Mucosa of stomach (tissue), 1 donor: Measurements from ENCODE around the gene ATOX1.
A peak's percentile ranks its signal among the peaks of the same experiment; 100 is the strongest.

Source experiments
- H3K27me3 ChIP-seq: one replicate; pipeline ENCODE4 v1.7.0; 2013; ENCODE audit warnings: mild to moderate bottlenecking, low read length; ENCODE audit not compliant: control insufficient read depth, insufficient read depth
- H3K36me3 ChIP-seq: one replicate; pipeline ENCODE4 v1.7.0; 2013; ENCODE audit warnings: low read length; ENCODE audit not compliant: control insufficient read depth, insufficient read depth
- H3K4me1 ChIP-seq: one replicate; pipeline ENCODE4 v1.7.0; 2013; ENCODE audit warnings: mild to moderate bottlenecking, low read length; ENCODE audit not compliant: control insufficient read depth, insufficient read depth
- H3K4me3 ChIP-seq: one replicate; pipeline ENCODE4 v1.7.0; 2013; ENCODE audit warnings: low read length
- H3K9ac ChIP-seq: one replicate; pipeline ENCODE4 v1.7.0; 2013; ENCODE audit warnings: mild to moderate bottlenecking, low read length, moderate library complexity
- H3K9me3 ChIP-seq: one replicate; pipeline ENCODE4 v1.7.0; 2013; ENCODE audit warnings: mild to moderate bottlenecking, low read length, moderate library complexity; ENCODE audit not compliant: control insufficient read depth
- donor health status: Pancreatic carcinoma.

Gene ATOX1

GRCh38 chr5:151780348-151780747 lies 21.9 kb upstream of the ATOX1 start:
- no peaks in the 10 kb centered on the region for H3K9me3 ChIP-seq
- no peak overlapping the region for H3K9ac ChIP-seq
- no peak overlapping the region for H3K4me3 ChIP-seq
- H3K36me3 ChIP-seq = no peaks in the 10 kb centered on the region
- H3K27me3 ChIP-seq = no peaks in the 10 kb centered on the region
- peaks cover 8% of the 10 kb centered on the region for H3K4me1 ChIP-seq

- no peaks in the 10 kb centered on the region for H3K27me3 ChIP-seq
- H3K36me3 ChIP-seq = no peaks in the 10 kb centered on the region
- H3K9ac ChIP-seq = no peak overlapping the region
- H3K4me1 ChIP-seq = peaks cover 13% of the 10 kb centered on the region
- H3K9me3 ChIP-seq = no peaks in the 10 kb centered on the region
- H3K4me3 ChIP-seq = no peak overlapping the region
Observed at GRCh38 chr5:151779531-151780125, 21.2 kb upstream of the ATOX1 start.

DNA sequence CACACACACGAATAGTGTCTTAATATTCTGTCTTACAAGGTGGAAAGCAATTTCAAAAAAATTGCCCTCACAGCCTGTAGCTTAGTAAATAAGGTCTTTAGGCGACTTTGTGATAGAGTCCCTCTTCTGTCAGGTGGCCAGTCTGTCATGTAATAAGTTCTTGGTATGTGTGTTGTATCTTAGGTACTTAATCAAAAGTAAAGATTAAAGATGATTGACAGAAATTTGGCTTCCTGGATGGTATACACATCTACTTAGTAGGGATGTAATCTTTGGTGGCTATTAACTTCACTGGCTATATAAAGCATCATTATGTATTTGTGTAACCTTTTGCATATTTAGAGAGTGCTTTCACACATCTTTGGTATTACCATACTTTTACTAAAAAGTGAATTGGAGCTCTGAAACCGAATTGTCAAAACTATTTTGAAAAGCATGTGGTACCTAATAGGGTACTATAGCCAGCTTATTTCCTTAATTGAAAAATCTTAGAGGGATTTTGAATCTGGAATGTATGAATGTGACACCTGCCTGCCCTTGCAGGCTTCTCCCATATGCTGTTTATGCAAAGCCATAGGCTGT lies 16.7 kb upstream of the ATOX1 start:
- Histone ChIP-seq H3K9ac (peak overlapping the region; percentile 11), H3K4me3 (no peak overlapping the region), H3K27me3 (no peaks in the 10 kb centered on the region), H3K9me3 (no peaks in the 10 kb centered on the region), H3K4me1 (peaks cover 29% of the 10 kb centered on the region), H3K36me3 (no peaks in the 10 kb centered on the region)

- H3K36me3 ChIP-seq = no peaks in the 10 kb centered on the region
- H3K9me3 ChIP-seq = no peaks in the 10 kb centered on the region
- no peak overlapping the region for H3K9ac ChIP-seq
- no peak overlapping the region for H3K4me3 ChIP-seq
- peaks cover 26% of the 10 kb centered on the region for H3K4me1 ChIP-seq
- no peaks in the 10 kb centered on the region for H3K27me3 ChIP-seq
Observed at GRCh38 chr5:151773951-151774350, 15.5 kb upstream of the ATOX1 start.

DNA sequence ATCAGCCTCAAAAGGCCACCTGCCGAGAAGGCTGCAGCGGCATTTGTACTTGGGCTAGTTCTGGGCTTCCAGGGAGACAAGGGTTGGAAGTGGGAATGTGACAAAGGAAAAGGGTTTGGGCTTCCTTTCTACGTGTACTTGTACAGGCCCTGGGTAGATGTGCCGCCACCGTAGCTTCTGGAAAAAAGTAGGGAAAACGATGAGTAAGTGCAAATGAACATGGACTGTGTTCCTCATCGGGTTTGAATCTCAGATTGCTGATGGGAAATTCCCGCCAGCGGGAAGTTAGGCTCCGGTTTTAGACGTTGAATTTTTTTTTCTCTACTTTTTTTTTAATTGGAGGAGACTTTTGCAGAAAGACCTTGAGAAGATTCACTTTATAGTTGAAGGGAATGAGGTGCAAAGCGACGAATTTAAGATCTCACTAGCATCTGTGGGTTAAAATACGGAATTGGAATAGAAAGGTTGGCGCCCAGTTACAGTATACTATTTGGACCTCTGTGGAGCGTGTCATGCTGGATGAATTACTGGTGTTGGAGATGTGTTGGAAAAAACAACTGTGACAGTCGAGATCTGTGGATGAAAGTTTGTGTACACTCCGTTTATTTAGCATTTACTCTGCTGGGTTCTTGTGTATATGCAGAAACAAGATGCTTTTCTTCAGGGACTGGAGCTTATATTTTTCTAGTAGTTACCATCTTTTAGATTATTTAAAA lies 14.6 kb upstream of the ATOX1 start:
- no peaks in the 10 kb centered on the region for H3K9me3 ChIP-seq
- H3K4me3 ChIP-seq = peak overlapping the region; percentile 74
- no peaks in the 10 kb centered on the region for H3K36me3 ChIP-seq
- peaks cover 26% of the 10 kb centered on the region for H3K4me1 ChIP-seq
- H3K27me3 ChIP-seq = no peaks in the 10 kb centered on the region
- peak overlapping the region; percentile 98 for H3K9ac ChIP-seq

GRCh38 chr5:151772029-151772845 lies 13.8 kb upstream of the ATOX1 start:
- peaks cover 26% of the 10 kb centered on the region for H3K4me1 ChIP-seq
- no peaks in the 10 kb centered on the region for H3K36me3 ChIP-seq
- no peaks in the 10 kb centered on the region for H3K9me3 ChIP-seq
- peak overlapping the region; percentile 98 for H3K9ac ChIP-seq
- H3K4me3 ChIP-seq = peak overlapping the region; percentile 74
- no peaks in the 10 kb centered on the region for H3K27me3 ChIP-seq

- no peaks in the 10 kb centered on the region for H3K27me3 ChIP-seq
- H3K36me3 ChIP-seq = no peaks in the 10 kb centered on the region
- H3K9me3 ChIP-seq = no peaks in the 10 kb centered on the region
- peak within 1 kb of the TSS; percentile 88 for H3K4me3 ChIP-seq
- H3K9ac ChIP-seq = peak within 1 kb of the TSS; percentile 98
- peaks cover 26% of the 10 kb centered on the region for H3K4me1 ChIP-seq
Observed at GRCh38 chr5:151771259-151772028, 13.0 kb upstream of the ATOX1 start, which contains the start of gene G3BP1. TSS of gene G3BP1 (plus strand) at chr5:151771954. CDS start at chr5:151786621, 14,667 bp downstream.

DNA sequence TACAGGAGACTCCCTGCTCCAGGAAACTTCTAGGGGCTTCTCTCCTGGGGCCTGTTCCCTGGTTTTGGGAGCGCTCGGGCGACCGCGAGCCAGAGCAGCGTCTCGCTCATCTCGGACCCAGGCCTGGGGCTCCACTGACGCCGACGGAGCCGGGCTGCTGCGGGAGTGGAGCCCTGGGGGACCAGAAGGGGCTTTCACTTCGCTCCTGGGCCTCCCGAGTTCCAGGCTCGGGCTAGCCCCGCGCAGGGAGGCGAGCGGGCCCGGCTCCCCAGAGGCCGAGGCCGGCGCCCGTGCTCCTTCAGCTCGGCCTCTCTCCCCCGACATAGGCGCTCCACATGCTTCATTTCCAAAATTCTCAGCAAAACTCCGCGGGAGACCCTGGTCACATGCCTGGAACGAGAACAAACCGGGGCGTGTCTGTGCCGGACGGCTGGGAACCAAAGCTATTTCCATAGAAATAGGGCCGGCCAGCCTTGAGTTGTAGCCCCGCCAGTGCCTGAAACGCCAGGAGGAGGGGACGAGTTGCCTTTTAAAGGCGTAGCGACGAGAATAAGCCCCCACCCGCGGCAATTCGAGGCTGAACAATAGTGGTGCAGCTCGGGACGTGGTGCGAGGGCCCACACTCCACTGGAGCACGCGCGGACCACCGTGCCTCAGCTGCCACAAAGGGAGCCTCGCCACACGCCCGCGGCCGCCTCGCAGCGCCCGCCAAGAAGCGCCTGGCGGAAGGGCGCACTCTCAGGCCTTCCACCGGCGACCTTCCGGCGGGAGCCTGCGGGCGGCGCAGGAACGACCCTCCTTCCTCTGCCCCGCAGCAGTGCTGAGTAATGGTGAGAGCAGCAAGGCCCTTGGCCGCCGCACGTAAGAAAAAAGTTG lies 12.2 kb upstream of the ATOX1 start:
- Histone ChIP-seq H3K9me3 (no peaks in the 10 kb centered on the region), H3K36me3 (no peaks in the 10 kb centered on the region), H3K9ac (peak overlapping the region; percentile 98), H3K4me1 (peaks cover 26% of the 10 kb centered on the region), H3K27me3 (no peaks in the 10 kb centered on the region), H3K4me3 (peak overlapping the region; percentile 88)

- Histone ChIP-seq H3K36me3 (no peaks in the 10 kb centered on the region), H3K9ac (no peak overlapping the region), H3K4me1 (peaks cover 7% of the 10 kb centered on the region), H3K4me3 (no peak overlapping the region), H3K9me3 (no peaks in the 10 kb centered on the region), H3K27me3 (no peaks in the 10 kb centered on the region)
Observed at GRCh38 chr5:151766975-151767374, 8.5 kb upstream of the ATOX1 start.

DNA sequence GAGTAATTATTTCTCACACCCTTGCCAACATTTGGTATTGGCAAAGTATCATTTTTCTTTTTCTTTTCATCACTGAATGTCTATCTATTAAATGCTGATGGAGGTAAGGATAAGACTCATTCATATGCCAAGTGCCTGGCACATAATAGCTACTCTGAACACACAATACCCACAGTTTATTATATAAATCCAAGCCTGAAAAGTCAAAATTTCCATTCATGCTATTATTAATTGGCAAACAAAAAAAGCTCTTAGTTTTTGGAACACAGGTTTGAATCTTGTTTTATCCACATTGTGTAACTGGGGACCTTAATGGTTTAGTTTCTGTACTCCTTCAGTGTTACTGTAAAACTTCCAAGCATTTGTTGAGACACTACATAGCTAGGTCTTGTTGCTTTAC lies 6.4 kb upstream of the ATOX1 start:
- Histone ChIP-seq H3K36me3 (no peaks in the 10 kb centered on the region), H3K4me3 (no peak overlapping the region), H3K4me1 (no peaks in the 10 kb centered on the region), H3K27me3 (no peaks in the 10 kb centered on the region), H3K9ac (no peak overlapping the region), H3K9me3 (no peaks in the 10 kb centered on the region)

DNA sequence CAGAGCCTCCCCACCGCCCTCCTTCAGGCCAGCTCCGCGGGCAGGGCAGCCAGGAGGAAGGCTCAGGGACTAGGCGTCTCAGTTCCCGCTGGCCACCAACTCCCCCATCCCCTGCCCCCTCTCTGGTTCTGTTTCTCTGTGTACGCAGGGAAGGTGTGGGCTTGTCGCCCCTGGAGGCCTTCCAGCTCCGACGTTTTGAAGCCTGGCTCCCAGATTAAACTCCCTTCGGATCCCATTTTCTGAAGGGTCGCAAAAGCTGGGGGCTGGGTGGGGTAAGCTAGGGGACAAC lies 346 bp downstream of the ATOX1 start:
- Histone ChIP-seq H3K4me1 (peaks cover 24% of the 10 kb centered on the region), H3K9me3 (no peaks in the 10 kb centered on the region)

More for the DNA sequence above, 346 bp downstream of the ATOX1 start:
- peak overlapping the region; percentile 99 for H3K4me3 ChIP-seq
- no peaks in the 10 kb centered on the region for H3K27me3 ChIP-seq
- H3K36me3 ChIP-seq = no peaks in the 10 kb centered on the region
- H3K9ac ChIP-seq = peak overlapping the region; percentile 91
